GM11168 (cell line): ENCODE measurements around the gene AHCTF1.

Experiments used
- in situ Hi-C: fragments of 300-500 bp; cut with MboI; formaldehyde crosslinking; loops from one replicate; pipeline ENCODE4 v1.12.0; 2022; ENCODE audit warnings: low sequenced_read_pairs; ENCODE audit not compliant: unreplicated experiment

AHCTF1 gene

DNA sequence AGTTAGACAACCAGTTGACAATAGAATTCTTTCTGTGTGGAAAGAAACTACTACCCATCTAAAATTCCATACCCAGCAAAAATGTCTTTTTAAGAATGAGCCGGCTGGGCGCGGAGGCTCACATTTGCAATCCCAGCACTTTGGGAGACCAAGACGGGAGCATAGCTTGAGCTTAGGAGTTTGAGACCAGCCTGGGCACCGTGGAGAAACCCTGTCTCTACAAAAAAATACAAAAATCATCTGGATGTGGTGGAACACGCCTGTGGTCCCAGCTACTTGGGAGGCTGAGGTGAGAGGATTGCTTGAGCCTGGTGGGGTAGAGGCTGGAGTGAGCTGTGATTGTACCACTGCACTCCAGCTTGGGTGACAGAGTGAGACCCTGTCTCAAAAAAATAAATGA lies 128.4 kb downstream of the AHCTF1 start:
- in situ Hi-C loops: no loop called here

DNA sequence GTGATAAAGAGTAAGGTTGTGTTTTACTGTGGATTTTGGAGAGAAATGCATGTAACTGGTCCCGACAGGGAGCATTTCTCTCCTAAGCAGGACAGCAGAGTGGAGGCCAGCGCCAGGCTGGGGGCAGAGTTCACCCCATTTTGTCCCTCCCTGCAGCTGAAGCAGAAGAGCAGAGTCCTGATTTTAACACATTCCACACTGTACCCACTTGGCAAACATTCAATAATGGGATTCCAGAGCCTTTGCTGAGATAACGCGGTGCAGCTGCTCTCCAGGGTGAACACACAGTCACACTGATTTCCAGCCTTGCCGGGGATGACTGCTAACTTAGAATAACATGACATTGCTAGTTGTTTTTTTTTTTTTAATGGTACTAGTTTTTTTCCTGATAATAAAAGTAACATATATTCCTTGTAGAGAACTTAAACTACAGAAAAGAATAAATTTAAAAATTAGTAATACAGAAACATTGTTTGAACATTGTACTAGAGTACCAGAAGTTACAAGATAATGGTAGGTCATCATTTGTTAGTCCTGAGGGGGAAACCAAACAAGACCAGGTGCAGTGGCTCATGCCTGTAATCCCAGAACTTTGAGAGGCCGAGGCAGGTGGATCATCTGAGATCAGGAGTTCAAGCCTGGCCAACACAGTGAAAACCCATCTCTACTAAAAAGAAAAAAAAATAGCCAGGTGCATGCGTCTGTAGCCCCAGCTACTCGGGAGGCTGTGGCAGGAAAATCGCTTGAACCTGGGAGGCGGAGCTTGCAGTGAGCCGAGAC lies 130.3 kb downstream of the AHCTF1 start:
- in situ Hi-C loops: no loop called here

DNA sequence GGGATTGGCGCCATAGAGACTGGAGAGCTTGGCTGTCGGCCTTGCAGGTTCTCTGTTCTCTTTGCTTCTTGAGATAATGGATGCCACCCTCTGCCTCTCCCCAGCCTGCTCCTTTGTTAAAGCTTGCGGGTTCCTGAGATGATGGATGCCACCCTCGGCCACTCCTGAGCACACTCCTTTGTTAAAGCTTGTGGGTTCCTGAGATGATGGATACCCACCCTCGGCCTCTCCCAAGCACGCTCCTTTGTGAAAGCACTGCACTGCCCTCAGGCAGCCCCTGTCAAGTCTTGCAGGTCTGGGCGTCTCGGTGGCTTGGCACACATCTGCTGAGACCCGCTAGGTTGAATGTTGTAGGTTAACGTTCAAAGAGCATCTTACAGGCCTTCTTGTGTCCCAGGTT lies 131.0 kb downstream of the AHCTF1 start:
- in situ Hi-C loops: no loop called here

DNA sequence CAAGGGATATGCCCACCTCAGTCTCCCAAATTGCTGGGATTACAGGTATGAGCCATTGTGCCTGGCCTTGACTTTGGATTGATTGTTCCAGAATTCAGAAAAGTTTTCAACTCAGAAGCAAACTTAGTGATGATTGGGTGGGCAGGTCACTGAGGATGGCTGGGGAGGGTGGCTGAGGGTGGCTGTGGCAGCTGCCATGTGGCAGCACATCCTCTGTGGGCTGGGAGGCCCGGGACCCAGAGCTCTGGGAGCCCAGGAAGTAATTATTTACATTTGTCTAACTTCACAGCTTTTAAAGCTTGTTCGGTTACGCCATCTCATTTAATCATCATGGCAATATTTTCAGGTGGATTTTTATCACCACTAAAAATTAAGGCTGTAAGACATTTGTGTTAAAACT lies 131.4 kb downstream of the AHCTF1 start:
- in situ Hi-C loops: no loop called here

DNA sequence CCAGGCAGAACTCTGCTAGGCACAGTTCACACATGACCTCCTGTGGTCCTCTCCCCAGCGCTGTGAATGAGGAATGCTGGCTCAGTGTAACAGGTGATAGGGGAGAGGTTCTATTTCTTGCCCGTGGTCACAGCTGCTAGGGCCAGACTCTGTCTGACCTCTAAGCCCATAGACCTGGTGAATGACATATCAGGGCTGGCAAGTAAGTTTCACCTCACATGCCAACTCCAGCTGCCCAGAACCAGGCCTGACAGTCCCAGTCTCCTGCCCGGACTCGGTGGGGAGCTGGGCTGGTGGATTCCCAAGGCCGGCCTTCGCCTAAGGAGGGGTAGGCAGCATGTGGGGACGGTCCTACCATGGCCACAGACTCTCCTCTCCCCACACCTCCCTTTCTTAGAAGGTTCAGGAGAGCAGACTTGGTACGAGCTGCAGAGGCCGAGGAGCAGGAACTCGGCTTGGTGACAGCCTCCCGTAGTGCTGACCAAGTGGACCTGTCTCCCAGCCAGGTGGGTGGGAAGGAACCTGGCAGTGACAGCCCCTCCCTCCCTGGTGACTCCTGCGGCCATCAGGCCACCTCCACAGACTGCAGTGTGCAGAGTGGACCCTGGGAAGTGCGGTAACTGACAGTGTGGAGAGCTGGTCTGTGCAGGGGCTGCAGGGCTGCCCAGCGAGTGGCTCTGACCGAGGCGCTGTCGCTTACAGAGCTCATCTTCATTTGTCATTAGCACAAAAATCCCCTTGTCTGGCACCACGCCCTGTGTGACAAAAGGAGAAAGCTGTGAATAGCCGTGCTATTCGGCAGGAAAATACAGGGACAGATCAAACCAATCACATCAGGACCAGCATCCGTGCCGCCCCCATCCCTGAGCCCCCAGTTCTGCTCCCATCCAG lies 132.9 kb downstream of the AHCTF1 start:
- in situ Hi-C loops: no loop called here

DNA sequence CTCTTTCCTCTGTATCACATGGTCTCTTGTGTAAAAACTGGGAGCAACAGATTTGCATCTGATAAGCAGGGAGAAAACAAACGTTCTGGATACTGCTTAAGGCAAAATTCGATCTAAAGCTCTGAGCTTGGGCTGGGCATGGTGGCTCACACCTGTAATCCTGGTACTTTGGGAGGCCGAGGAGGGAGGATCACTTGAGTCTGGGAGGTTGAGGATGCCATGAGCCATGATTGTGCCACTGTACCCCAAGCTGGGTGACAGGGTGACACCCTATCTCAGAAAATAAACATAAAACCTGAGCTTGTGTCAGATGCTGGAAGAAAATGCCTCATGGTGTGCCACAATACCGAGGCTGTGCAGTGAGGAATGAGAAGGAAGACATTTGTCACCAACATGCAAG lies 133.6 kb downstream of the AHCTF1 start:
- in situ Hi-C loops: no loop called here

DNA sequence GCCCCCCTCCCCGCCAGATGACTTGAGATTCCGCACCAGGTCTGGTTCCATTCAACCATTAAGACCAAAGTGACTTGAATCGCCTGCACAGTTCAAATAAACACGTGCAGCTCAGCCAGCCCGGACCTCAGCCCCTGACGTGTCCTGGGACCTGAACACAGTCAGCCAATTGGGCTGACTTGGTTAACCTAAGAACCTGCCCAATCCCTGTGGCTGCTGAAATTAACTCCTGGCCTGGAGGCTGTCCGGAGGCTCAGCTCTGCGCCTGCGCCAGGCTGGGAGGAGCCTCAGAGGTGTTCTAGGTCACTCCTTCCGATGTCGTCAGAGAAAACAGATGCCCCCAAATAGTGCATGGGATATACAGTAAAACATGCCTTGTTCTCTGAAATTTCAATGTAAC lies 134.2 kb downstream of the AHCTF1 start:
- in situ Hi-C loops: no loop called here

DNA sequence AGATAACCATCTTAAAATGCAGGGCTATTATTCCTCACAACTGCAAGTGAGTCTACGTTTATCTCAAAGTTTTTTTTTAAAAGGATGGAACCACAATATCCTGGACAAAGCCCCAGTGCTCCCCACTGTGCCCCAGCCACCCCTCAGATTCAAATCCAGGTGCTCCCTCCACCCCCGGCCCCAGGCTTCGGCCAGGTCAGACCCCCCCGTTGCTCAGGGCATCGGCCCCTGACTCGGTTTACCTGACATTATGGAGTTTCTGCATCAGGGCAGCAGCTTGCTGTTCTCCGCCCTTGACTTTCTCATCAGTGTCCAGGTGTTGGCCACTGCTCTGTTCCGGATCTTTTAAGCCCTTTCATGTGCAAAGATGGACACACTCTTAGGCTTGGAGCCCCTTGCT lies 134.6 kb downstream of the AHCTF1 start:
- in situ Hi-C loops: no loop called here

DNA sequence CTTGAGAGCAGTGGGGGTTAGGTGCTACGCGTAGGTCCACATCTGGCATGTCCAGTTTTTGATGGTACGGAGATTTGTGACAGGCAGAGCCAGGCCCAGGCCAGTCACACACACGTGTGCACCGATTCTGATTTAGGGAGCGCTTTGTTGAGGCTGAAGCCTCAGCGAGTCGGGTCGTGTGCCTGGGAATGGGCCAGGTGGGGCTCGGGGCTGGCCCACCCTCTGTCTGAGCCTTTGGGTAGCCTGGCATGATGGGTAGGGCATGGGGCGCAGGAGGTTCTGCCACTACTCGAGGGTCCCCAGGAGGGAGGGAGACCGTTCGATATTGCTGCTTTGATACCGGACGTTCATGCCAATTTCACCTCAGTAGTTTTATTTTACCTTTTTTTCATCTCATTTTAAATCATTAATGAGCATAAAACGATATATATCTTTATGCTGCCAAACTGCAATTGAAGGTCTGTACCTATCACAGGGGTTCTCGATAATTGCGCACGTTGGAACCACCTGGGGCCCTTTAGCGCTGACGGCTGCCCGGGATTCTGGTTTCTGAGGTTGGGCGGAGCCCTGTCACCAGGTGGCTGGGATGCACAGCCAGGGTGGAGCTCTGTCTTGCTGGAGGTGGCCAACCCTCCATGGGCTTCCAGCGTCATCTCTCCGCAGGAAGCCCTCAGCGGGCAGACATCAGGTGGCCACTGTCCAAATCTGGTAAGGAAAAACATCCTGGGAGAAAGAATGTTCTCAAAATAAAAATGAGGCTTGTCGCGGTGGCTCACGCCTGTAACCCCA lies 135.6 kb downstream of the AHCTF1 start:
- in situ Hi-C loops: no loop called here

DNA sequence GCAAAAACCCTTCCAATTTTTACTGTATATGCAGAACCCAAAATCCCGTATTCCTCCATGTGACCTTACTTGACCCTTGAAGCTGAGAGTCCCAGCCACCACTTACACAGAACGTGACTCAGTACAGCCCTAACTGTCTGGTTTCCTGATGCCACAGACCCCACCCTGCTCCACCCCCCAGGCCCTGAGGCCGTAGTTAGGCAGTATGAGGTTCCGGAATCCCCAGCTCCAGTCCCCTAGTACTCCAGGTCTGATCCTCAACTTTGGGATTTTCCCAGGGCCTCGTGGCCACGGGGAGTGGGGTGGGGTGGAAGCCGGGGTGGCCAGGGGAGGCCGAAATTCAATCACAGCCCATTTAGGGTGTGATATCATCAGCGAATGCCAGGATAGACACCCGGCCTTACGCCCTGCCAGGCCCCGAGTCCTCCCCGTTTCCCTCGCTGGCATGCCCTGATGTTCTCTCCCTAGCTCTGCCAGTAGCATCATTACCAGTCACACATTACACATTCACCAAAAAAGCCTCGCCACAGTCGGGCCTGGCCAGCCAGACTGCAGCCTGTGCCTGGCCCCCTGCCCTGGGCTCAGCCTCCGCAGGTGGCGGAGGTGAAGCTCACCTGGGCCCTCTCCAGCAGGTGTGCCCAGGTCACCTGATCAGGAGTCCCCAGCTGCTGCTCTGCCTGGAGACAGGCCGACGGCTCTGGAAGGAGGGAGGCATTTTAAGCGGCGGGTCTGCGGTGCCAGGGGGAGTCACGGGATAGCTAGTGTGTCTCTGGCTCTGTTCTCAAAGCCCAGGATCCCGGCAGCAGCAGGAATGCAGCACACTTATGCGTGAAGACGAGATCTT lies 136.7 kb downstream of the AHCTF1 start:
- in situ Hi-C loops: no loop called here

DNA sequence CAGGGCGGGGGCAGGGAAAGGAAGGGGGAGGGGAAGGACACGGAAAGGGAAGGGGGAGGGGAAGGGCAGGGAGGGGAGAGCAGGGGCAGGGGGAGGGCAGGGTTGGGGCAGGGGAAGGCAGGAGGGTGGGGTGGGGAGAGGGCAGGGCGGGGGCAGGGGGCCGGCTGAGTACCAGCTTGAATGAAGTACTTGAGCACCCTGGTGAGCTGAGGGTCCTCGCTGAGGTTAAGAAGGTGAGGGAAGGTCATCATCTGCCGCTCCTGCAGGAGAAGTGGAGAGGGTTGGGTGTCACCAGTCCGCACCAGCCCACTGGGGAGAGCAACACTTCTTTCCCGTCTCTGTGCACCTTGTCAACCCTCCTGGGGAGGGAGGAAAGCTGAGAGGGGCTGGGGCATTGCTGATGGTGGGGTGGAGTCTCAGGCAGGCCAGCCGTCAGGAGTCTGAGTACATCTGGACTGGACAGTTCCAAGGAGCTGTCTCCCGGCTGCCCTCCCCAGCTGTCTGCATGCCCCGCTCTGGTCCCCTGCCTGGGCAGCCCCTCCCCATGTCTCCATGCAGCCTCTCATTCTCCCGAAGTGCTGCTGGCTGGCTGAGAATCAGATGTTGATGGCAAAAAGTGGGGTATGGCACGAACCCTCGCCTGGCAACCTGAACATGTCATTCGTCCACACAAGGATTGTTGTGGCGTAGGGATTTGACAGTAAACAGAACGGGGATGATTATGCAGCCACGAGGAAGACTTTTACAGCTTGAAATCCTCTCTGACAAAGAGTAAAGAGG lies 137.5 kb downstream of the AHCTF1 start:
- in situ Hi-C loops: no loop called here

DNA sequence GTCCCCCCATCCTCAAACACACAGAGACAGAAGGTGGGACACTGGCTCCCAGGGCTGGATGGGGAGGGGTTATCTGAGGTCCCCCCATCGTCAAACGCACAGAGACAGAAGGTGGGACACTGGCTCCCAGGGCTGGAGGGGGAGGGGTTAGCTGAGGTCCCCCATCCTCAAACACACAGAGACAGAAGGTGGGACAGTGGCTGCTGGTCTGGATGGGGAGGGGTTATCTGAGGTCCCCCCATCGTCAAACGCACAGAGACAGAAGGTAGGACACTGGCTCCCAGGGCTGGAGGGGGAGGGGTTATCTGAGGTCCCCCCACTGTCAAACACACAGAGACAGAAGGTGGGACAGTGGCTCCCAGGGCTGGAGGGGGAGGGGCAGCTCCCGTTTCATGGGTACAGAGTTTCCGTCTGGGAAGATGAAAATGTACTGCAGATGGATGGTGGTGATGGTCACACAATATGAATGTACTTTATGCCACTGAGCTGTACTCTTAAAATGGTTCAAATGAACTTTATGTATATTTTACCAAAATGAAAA lies 138.3 kb downstream of the AHCTF1 start:
- in situ Hi-C loops: no loop called here

DNA sequence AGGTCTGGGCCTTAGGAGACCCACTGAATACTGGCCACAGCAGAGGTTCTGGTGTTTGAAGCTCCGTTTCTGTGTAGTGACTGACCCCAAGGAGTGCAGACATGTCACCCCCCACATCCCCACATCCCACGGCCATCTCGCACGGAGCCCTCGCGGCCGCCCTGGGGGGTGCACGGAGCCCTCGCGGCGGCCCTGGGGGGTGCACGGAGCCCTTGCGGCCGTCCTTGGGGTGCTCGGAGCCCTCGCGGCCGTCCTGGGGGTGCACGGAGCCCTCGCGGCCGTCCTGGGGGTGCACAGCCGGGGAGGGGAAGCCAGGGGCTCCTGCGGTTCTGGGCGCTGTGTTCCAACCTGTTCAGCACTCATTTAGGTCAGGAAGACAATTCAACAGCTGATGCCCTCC lies 139.1 kb downstream of the AHCTF1 start:
- in situ Hi-C loops: no loop called here

DNA sequence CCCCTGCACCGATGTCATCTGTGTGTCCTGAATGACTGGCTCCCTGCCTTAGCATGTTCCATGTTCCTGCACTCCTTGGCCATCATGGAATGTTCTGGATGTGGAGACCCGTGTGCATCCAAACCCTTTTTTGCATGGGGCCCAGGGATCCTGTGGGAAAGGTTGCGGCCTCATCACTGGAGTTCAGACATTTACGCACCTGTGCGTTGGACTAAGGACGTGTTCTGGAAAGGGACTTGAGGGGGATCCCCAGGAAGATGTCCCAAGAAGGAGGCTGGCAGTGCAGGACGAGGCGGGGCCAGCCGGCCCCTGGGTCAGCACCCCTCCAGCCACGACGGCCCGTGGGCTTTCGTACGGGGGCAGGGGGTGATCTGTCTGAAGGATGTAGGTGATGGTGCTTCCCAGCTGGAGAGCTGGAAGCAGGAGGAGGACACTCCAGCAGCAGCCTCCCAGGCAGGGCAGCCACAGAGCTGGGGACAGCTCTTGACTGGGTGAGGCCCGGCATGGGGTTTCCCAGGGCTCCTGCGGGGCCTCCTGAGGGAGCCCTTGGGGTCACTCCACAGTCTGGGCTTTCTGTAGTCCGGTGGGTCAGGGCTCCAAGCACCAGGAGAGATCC lies 140.3 kb downstream of the AHCTF1 start:
- in situ Hi-C loops: no loop called here

DNA sequence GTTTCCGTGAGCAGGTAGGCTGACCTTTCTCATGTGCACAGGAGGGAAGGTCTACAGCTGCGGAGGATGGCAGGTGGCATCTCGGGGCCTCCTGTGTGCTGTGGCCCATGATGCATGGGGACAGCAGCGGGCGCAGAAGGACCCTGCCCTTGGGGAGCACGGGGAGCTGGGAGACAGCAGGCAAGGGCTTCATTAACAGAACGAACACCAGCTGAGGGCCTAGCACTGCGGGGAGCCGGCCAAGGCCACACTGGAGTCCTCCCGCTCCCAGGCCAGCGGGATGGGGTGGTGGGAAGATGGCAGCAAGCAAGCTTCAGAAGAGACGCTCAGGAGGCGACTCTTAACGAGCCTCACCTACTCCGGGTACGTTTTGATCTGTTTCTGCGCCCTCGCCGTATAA lies 140.9 kb downstream of the AHCTF1 start:
- in situ Hi-C loops: no loop called here

DNA sequence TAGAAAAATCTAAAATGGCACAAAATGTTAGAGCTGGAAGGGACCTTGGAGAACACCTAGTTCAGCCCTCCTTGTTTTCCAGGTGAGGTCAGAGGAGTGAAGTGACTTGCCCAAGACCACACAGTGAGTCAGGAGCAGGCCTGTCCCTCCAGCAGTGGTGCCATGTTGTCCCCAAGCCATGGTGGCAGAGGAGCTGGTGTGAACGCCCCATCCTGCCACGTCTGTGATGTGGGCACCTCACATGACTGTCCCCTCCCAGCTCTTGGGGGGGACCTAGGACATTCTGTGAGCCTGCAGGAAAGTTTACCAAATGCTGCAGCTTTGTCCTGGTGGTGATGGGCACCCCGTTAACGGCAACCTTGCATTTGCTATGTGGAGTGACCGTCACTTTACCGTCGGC lies 141.4 kb downstream of the AHCTF1 start:
- in situ Hi-C loops: no loop called here

DNA sequence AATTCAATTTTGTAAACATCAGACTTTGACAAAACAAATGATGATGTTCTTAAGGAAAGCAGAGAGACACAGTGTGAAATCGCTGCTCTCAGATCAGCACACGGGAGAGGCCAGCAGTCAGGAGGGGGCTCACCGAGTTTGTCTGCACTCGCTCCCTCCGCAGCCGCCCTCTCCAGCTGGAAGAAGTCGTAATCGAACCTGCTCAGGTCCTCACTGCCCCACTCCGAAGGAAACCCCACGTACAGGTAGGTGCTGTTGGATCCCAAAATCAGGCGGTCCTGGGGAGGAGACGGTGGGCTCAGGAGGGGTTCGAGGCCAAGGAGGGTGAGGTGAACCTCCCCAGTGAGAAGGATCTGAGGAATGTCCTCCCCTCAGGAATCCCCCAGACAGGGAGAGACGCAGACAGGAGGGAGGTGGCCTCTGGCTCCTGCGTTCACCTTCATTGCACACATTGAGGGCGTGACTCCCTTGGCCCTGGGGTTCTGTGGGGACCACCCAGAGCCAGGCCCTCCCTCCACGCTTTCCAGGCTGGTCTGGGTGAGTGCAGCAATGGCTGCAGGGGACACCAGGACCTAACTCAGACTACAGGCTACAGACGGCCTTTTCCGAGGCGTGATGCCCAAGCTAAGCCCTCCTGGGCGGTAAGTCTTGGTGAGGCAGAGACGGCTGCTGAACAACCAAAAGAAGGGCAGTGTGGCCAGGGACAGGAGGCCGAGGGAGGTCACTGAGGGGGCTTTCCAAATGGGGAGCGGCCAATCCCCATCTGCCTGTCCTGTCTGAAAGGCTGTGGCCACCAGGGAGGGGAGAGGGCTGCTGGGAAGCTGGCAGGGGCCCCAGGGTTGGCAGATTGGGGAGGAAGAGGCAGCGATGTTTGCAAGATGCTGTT lies 142.1 kb downstream of the AHCTF1 start:
- in situ Hi-C loops: no loop called here
